ENCODE results near the gene PARD3. TPM values are rescaled to one million over a fixed set of nuclear protein-coding genes. Genes with fewer than 3 reads are reported as not detected.

Gene PARD3
- total RNA-seq, 2 donors from 2014 or later: 36.1 to 48.5 TPM

GRCh38 chr10:34520510-34520909 is 294.6 kb downstream of the PARD3 start:
- no peak overlapping the region for H3K4me3 ChIP-seq
- ATAC-seq (no peak), DNase-seq (no peak)
- 93 to 100% methylated on average over 2 of the region's 2 CpGs for WGBS, 2 donors
- no peaks in the 10 kb centered on the region for H3K4me1 ChIP-seq
- H3K27me3 ChIP-seq: no peaks in the 10 kb centered on the region
- no peaks in the 10 kb centered on the region for H3K36me3 ChIP-seq (replicated peaks in 1 of 2; ENCODE audit: insufficient read depth in 1 of 2, low read depth in 2 of 2)
- TF ChIP-seq CTCF (IDR thresholded peaks at IDR 0.05): no peak
- TF ChIP-seq POLR2A (IDR thresholded peaks at IDR 0.05): no peak
- intact Hi-C loops (cut with DNase I): no loop called here
- no peaks in the 10 kb centered on the region for H3K9me3 ChIP-seq
- H3K27ac ChIP-seq: no peak overlapping the region

- DNase-seq: no peak
Observed at GRCh38 chr10:34520084-34520483, 295.0 kb downstream of the PARD3 start.

GRCh38 chr10:34514290-34514689 is 300.8 kb downstream of the PARD3 start:
- DNase-seq (no peak), ATAC-seq (no peak)
- no peak overlapping the region for H3K27ac ChIP-seq
- intact Hi-C loops (cut with DNase I): no loop called here
- 83 to 94% methylated on average over 4 of the region's 4 CpGs for WGBS, 2 donors
- H3K4me3 ChIP-seq: no peak overlapping the region
- TF ChIP-seq CTCF (IDR thresholded peaks at IDR 0.05) (no peak), POLR2A (IDR thresholded peaks at IDR 0.05) (no peak)
- no peaks in the 10 kb centered on the region for H3K4me1 ChIP-seq
- no peaks in the 10 kb centered on the region for H3K27me3 ChIP-seq
- no peaks in the 10 kb centered on the region for H3K9me3 ChIP-seq
- no peaks in the 10 kb centered on the region for H3K36me3 ChIP-seq (replicated peaks in 1 of 2; ENCODE audit: insufficient read depth in 1 of 2, low read depth in 2 of 2)

More at GRCh38 chr10:34520084-34520483, 295.0 kb downstream of the PARD3 start:
- no peaks in the 10 kb centered on the region for H3K27me3 ChIP-seq
- no peak overlapping the region for H3K27ac ChIP-seq
- whole genome bisulfite sequencing, 2 donors: 59 to 65% methylated on average over 7 of the region's 7 CpGs
- H3K4me1 ChIP-seq: no peaks in the 10 kb centered on the region
- no peaks in the 10 kb centered on the region for H3K36me3 ChIP-seq (replicated peaks in 1 of 2; ENCODE audit: insufficient read depth in 1 of 2, low read depth in 2 of 2)
- H3K9me3 ChIP-seq: no peaks in the 10 kb centered on the region
- TF ChIP-seq CTCF (IDR thresholded peaks at IDR 0.05) (no peak), POLR2A (IDR thresholded peaks at IDR 0.05) (no peak)
- intact Hi-C loops (cut with DNase I): no loop called here
- ATAC-seq: no peak
- H3K4me3 ChIP-seq: no peak overlapping the region

- intact Hi-C loops (cut with DNase I): no loop called here
- TF ChIP-seq CTCF (IDR thresholded peaks at IDR 0.05) (no peak), POLR2A (IDR thresholded peaks at IDR 0.05) (no peak)
- no peak for DNase-seq
- Histone ChIP-seq H3K4me1 (no peaks in the 10 kb centered on the region), H3K9me3 (no peaks in the 10 kb centered on the region), H3K36me3 (replicated peaks in 1 of 2; ENCODE audit: insufficient read depth in 1 of 2, low read depth in 2 of 2) (no peaks in the 10 kb centered on the region), H3K4me3 (no peak overlapping the region), H3K27me3 (no peaks in the 10 kb centered on the region), H3K27ac (no peak overlapping the region)
- 47 to 53% methylated on average over 2 of the region's 2 CpGs for WGBS, 2 donors
- no peak for ATAC-seq
Observed at GRCh38 chr10:34513636-34514035, 301.5 kb downstream of the PARD3 start.

GRCh38 chr10:34507217-34507616 is 307.9 kb downstream of the PARD3 start:
- TF ChIP-seq POLR2A (IDR thresholded peaks at IDR 0.05) (no peak), CTCF (IDR thresholded peaks at IDR 0.05) (no peak)
- intact Hi-C loops (cut with DNase I): no loop called here
- Histone ChIP-seq H3K36me3 (replicated peaks in 1 of 2; ENCODE audit: insufficient read depth in 1 of 2, low read depth in 2 of 2) (no peaks in the 10 kb centered on the region), H3K4me3 (no peak overlapping the region), H3K27ac (no peak overlapping the region), H3K9me3 (no peaks in the 10 kb centered on the region), H3K4me1 (peaks cover 27% of the 10 kb centered on the region), H3K27me3 (no peaks in the 10 kb centered on the region)
- ATAC-seq: peak; percentile 68
- WGBS, 2 donors: 22 to 30% methylated on average over 3 of the region's 3 CpGs
- DNase-seq: peak in 1 of 4 donors; percentile 6
